Measurements from ENCODE around the gene EID2B.

Gene EID2B

GRCh38 chr19:39531834-39532232, 819 bp downstream of the EID2B start:
- DNase-seq = no peak

- DNase-seq = no peak
Observed at GRCh38 chr19:39525205-39525604, 7.4 kb downstream of the EID2B start.

- DNase-seq = no peak
Observed at GRCh38 chr19:39524495-39524894, 8.2 kb downstream of the EID2B start.

DNA sequence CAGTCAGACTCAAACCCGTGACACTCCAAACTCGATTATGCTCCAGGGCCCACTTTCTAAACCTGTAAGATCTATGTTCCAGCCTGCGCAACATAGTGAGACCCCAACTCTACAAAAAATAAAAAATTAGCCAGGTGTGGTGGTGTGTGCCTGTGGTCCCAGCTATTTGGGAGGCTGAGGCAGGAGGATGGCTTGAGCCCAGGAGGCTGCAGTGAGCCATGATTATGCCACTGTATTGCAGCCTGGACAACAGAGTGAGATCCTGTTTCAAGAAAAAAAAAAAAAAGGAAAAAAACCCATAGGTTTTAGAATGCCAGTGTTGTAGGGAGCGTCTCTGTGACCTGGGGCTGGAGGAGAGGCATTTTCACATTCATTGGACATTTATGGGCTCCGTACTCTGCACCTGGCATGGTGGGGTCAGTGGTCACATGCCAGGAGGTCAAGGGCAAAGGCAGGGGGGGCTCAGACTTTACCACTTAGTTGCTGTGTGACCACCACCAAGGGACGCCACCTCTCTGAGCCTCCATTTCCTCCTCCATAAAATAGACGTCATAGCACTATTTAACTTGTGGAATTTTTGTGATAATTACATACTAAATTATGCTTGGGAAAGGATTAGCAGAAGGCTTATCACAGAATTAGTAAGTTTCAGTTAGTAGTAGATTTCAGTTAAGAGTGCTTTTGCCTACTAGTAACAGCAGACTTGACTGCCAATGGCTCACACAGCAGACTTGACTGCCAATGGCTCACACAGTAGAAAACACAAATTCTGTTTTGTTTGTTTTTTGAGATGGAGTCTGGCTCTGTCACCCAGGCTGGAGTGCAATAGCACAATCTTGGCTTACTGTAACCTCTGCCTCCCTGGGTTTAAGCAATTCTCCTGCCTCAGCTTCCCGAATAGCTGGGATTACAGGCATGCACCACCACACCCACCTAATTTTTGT, 11.8 kb downstream of the EID2B start:
- DNase-seq = no peak

DNA sequence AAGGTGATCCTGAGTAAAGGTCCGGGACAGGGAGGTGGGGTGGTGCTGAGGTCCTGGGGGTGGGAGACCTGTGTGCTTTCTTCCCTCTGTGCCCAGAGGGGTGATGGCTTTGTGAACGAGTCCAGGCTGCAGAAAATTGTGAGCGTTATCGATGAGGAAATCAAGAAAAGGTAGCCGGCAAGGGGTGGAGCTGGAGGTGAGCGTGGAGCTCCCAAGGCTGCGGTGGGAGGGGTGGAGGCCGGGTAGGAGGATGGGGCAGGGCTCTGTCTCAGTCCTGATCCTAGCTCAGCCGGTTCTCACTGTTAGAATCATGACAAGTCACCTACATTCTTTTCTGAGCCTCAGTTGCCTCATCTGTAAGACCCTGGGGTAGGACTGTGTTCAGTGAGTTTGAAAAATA, 13.7 kb downstream of the EID2B start:
- no peak for DNase-seq

DNA sequence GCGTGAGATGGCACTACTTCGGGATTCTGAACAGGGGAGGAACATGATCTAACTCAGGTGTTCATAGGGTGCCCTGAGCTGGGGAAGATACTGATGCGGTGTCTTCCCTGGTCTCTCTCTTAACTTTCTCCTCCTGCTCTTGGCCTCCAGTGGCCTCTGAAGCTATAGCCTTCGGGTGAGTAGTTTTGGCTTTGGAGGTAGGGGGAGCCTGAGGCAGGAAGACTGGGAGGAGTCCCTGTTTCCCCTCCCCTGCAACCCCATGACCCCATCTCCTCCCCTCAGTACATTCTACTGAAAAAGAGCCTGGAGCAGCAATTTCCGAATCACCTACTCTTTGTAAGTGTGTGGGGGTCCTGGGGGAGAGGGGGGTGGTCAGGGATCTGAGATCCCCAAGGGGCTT, 14.2 kb downstream of the EID2B start:
- no peak for DNase-seq

DNA sequence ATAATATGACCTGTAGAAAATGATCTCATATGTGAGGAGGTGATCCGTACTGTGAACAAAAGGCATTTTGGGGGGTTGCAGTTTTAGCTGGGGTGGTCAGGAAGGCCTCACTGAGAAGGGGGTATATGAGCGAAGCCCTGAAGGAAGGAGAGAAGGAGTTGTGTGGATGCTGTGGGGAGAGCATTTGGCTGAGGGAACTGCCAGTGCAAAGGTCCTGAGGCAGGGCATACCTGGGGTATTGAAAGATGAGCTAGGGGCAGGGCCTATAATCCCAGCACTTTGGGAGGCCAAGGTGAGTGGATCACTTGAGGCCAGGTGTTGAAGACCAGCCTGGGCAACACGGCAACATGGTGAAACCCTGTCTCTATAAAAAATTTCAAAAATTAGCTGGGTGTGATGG, 15.2 kb downstream of the EID2B start:
- DNase-seq = no peak

- DNase-seq = no peak
Observed at GRCh38 chr19:39516270-39516669, 16.4 kb downstream of the EID2B start.

DNA sequence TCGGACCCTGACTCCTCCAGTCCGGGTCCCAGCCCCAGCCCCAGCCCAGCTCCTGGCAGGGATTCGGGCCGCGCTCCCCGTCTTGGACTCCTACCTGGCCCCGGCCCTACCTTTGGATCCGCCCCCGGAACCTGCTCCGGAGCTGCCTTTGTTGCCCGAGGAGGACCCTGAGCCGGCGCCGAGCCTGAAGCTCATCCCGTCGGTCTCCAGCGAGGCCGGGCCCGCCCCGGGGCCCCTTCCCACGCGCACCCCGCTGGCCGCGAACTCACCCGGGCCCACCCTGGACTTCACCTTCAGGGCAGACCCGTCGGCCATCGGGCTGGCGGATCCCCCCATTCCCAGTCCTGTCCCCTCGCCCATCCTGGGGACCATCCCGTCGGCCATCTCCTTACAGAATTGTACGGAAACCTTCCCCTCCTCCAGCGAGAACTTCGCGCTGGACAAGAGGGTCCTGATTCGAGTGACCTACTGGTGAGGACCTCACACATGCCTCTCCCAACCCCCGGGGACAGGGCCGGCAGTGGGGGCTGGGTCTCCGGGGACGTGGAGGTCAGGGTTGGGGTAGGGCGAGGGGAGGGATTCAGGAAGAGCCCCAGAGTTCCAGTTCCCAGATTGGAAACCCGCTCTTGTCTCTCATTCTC, 17.0 kb downstream of the EID2B start:
- peak; percentile 38 for DNase-seq

DNA sequence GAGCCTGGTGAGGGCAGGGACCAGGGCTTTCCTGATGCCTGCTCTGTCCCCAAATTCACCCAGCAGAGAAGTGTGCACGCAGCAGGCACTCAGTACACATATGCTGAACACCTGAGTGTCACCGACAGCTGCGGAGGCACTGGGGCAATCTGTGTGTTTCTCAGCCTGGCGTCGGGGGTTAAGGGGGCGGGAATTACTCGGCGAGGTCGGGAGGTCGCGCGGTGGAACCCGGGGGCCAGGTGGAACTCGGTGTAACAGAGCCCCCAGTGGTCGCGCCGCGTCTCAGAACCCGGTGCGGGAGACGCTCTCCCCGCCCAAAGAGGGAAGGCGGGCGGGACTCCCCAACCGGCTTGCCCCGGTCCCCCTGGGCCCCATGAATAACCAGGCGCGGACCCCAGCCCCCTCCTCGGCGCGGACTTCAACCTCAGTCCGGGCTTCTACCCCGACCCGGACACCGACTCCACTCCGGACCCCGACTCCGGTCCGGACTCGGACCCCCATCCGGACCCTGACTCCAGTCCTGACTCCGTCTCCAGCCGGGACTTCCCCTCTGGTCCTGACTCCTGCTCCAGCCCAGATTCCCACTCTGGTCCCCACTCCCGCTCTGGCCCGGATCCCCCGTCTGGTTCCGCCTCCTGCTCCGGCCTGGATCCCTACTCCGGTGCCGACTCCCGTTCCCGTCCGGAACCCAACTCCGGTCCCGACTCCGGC, 17.7 kb downstream of the EID2B start, which contains the start of gene SELENOV:
SELENOV (plus strand) TSS at position 300 of the 711 bp plus-strand sequence; CDS start at position 374, 74 bp downstream.
- peak; percentile 29 for DNase-seq

DNA sequence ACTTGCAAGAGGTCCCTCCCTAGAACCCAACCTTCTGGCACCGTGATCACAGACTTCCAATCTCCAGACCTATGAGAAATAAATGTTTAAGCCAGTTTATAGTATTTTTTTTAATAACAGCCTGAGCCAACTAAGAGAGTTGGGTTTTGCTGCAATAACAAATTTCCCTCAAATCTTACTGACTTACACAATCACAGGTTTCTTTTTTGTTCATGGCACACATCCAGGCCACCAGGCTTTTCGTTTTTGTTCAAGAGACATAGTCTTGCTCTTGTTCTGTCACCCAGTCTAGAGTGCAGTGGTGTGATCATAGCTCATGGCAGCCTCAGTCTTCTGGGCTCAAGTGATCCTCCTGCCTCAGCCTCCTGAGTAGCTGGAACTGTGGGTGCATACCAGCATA, 19.7 kb downstream of the EID2B start:
- DNase-seq = no peak

GRCh38 chr19:39509233-39509632, 23.4 kb downstream of the EID2B start:
- DNase-seq = no peak

- no peak for DNase-seq
Observed at GRCh38 chr19:39508629-39509028, 24.0 kb downstream of the EID2B start.

DNA sequence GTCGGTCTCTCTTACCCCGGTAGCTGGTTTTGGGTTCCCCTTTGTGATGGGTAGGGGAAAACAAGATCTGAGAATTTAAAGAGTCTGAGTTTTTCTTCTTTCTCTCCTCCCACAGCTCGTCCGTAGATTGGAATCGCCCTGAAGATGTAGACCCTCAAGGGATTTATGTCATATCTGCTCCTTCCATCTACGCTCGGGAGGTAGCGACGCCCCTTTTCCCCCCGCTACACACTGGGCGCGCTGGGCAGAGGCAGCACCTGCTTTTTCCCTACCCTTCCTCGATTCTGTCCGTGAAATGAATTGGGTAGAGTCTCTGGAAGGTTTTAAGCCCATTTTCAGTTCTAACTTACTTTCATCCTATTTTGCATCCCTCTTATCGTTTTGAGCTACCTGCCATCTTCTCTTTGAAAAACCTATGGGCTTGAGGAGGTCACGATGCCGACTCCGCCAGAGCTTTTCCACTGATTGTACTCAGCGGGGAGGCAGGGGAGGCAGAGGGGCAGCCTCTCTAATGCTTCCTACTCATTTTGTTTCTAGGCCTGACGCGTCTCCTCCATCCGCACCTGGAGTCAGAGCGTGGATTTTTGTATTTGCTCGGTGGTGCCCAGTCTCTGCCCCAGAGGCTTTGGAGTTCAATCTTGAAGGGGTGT, 24.8 kb downstream of the EID2B start:
- no peak for DNase-seq

- peak; percentile 52 for DNase-seq
Observed at GRCh38 chr19:39506944-39507714, 25.5 kb downstream of the EID2B start.

- no peak for DNase-seq
Observed at GRCh38 chr19:39506598-39506943, 26.1 kb downstream of the EID2B start.

DNA sequence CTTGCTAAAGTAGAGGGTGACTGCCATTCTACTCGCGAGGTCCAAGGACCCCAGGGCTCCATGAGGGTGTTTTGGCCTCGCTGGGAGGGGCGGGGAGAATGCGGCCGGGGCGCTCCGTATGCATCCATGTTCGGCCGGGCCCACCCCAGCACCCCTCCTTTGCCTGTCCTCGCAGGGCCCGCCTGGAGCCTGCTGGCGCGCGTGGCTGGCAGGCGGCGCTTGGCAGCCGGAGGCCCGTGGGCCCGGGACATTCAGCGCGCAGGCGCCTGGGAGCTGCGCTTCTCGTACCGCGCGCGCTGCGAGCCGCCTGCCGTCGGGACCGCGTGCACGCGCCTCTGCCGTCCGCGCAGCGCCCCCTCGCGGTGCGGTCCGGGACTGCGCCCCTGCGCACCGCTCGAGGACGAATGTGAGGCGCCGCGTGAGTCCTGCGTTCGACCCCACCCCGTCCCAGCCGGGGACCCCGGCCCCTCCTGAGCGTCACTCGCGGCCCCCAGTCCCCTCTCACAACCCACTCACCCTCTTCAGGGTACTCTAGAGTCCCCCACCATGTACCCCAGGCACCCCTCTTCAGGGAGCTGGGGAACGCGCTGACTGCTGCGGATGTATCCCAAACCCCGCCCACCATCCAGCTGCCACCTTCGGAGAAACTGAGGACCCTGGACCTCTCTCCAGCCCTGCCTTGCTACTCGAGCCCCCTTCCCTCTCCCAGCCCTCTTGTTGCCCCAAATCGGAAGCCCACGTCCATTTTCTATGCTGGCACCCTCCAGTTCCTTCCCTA, 29.8 kb downstream of the EID2B start:
- peak; percentile 79 for DNase-seq

DNA sequence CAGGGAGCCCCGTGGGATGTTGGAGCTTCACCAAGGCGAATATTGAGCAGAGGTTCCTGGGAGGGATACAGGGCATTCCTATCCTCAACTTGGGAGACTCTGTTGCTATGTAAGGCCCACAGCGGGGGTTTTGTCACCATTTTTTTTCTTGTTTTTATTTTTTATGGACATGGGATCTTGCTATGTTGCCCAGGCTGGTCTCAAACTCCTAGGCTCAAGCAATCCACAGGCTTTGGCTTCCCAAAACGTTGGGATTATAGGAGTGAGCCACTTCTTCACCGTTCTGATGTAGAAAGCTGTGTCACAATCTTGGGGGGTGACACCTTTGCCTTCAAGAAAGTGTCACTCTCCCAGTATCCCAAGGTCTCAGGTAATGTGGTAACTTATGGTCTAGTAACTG, 31.3 kb downstream of the EID2B start:
- DNase-seq = no peak

GRCh38 chr19:39500543-39500942, 32.1 kb downstream of the EID2B start:
- no peak for DNase-seq

GRCh38 chr19:39499932-39500331, 32.7 kb downstream of the EID2B start:
- DNase-seq = no peak

Measured in CD4-positive, alpha-beta T cell treated with Interleukin-6 for 4 hours (primary cell).